HG03378 (cell line): ENCODE measurements around the gene NFYC.

ENCODE experiments used
- ATAC-seq: cut with Tn5 transposase; IDR thresholded peaks from one replicate; pipeline ENCODE4 v1.9.1; 2021; ENCODE audit warnings: mild to moderate bottlenecking, moderate library complexity; ENCODE audit not compliant: unreplicated experiment

Gene NFYC

GRCh38 chr1:40794974-40795715 is 103.6 kb downstream of the NFYC start:
- no peak for ATAC-seq

GRCh38 chr1:40795811-40796586 is 104.5 kb downstream of the NFYC start:
- ATAC-seq, result no peak

GRCh38 chr1:40796939-40797667 is 105.6 kb downstream of the NFYC start:
- no peak for ATAC-seq

DNA sequence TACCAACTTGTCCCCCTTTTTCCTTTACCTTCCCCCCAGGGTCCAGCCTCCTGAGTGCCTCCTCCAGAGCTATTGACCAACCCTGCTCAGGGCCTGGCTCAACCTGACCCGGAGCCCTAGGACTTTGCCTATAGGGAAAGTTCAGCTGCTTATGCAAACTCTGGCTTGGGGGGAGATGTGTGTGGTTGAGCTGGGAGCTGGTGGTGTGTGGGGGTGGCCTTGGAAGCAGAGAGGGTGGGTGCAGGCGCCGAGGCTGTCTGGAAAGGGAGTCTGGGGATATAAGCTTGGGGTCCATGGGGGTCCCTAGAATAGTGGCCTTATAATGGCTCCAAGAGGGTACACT is 106.1 kb downstream of the NFYC start:
- ATAC-seq, result no peak

- no peak for ATAC-seq
Observed at GRCh38 chr1:40798366-40799281, 107.1 kb downstream of the NFYC start.

DNA sequence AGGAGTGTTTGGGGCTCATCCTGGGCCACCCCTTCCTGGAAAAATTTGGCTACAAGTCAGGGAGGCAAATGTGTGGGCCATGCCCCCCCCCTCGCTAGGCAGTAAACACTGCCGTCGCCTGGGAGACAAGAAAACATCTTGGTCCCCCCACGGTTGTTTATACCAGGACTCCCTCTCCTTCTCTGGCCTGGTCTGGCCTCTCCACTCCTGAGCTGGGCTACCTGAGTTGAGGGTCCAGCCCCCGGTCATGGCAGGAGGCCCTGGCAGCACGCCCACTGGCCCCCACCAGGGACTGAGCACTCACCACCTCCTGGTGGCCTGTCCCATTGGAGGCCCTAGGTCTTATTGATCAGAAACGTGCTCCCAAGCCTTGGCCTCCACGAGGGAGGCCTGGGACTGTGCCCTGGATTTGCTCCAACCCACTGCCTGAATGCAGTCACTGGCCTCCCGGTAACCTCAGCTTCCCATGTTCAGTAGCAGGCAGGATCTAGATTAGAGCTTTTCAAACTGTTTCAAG is 107.9 kb downstream of the NFYC start:
- ATAC-seq, result no peak

DNA sequence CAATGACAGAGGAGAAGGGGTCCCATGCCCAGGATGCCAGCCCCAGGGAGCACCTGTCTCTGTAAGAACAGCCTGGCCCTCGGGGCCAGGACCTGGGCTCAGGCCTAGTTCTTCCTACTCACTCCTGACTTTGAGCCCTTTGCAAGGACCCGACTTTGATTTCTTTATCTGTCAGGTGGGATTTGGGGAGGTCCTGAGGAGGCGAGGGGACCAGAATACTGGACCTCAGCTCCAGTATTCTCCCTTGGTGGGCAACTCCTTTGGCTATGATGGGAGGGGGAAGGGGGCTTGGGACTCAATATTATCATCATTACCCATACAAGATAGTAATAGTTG is 110.2 kb downstream of the NFYC start:
- ATAC-seq, result no peak

DNA sequence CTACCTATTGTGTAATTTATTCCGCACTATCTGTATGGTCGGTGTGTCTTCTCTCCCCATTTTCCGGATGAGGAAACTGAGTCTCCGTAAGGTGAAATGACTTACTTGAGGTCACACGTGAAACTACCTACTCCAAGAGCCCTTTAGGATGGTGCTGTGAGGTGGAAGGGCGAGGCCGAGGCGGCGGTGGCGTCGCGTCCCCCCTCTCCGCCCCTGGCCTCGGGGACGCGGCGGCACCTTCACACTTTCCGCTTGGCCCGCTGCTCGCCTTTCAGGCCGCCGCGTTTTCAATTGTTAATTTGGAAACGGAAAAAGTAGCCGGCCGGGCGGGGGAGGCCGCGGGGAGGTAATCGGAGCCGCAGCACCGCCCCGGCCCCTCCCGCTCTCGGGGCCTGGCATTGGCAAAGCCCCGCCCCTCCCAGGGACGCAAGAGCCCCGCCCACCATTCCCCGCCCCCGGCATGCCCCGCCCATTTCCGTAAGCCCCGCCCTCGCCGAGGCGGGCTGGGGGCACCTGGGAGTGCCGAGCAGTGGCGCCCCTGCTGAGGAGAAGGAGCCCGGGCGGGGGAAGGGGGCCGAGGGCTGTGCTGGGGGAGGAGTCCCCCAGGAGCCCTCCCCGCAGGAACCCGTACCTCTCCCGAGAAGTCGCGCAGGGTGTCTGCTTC is 110.7 kb downstream of the NFYC start:
- no peak for ATAC-seq

DNA sequence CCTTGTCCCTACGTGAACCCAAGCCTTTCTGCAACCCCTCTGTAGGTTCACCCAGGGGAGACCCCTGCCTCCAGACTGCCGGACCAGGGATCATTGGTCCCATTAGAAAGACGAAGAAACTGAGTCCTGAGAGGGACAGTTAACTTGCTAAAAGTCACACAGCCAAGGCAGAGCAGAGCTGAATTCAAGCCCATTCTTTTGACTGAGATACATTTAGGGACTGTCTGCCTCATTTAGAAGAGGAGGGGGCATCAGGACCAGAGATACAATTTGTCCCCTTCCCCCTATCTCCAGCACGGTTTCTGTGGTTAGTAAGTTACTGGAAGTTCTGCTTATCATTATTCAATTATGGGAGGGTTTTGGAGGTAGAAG is 111.2 kb downstream of the NFYC start:
- ATAC-seq, result no peak

DNA sequence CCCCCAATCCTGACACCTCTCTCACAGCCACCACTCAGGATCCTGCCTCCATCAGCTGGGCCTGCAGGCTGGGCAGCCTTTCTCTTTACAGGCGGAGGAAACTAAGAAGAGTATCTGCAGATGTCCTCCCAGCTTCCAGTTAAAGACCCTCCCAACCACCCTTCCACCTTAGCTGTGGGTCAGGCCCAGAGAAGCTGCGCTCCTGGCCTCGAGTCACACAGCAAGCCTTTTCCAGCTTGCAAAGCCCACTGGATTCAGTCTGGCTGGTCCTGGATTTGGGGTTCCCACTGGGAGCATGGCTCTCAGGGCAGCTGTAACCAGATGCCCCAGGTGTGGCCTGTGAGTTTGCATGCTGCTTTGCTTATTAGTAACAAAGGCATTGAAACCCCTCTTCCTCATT is 111.9 kb downstream of the NFYC start:
- no peak for ATAC-seq

GRCh38 chr1:40803902-40804301 is 112.4 kb downstream of the NFYC start:
- no peak for ATAC-seq

- ATAC-seq, result no peak
Observed at GRCh38 chr1:40806240-40806639, 114.7 kb downstream of the NFYC start.

GRCh38 chr1:40806731-40807695 is 115.5 kb downstream of the NFYC start:
- no peak for ATAC-seq

DNA sequence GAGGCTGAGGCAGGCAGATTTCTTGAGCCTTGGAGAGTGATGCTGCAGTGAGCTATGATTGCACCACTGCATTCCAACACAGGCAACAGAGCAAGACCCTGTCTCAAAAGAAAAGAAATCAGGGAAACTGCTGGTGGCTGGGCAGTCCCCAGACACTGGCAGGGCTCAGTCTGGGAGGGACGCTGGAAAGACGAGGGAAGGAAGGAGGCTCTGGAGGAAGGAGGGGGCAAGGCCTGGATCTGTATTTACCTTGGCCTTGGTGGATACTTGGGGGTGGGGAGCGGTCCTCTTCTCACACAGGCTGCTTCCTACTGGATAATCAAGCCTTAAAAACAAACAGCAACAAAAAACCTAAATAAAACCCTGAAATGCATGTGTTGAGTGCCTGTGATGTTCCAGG is 116.5 kb downstream of the NFYC start:
- ATAC-seq, result no peak

DNA sequence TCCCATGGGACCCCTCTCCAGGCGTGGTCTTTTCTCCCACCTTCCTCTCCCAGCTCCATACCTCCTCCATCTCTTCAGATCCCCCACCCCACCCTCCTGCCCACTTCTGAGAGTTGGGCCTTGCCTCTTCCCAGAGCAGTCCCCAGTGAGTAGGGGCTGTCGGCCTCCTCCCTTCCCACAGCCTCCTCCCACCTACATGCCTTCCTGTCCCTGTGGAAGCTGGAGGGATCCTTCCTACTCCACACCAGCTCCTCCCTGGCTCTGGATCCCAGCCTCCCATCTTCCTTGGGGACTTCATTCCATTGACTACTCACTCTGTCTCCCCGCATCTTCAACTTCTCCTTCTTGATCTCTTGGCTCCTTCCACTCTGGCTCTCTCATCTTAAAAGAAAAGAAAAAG is 116.9 kb downstream of the NFYC start:
- ATAC-seq, result no peak

DNA sequence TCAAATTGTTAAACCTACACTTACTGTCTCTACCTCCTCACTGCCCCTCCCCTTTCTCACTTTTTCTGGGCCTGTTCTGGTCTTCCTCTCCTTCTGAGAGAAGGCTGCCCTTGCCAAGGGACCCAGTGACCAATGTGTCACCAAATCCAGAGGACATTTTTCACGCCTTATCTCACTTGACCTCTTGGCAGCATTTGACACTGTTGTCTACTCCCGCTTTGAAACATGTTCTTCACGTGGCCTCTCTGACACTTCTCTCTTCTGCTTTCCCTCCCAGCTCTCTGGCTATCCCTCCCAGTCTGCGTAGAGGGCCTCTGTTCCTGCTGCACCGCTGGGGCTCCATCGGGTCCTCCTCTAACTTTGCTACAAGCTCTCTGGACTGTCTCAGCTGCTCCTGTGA is 117.4 kb downstream of the NFYC start:
- no peak for ATAC-seq

GRCh38 chr1:40810927-40811326 is 119.4 kb downstream of the NFYC start:
- ATAC-seq, result no peak

- ATAC-seq, result no peak
Observed at GRCh38 chr1:40815420-40815819, 123.9 kb downstream of the NFYC start.

GRCh38 chr1:40817791-40818263 is 126.3 kb downstream of the NFYC start:
- ATAC-seq, result no peak
